ENCODE results near the gene C1orf35.

- no peak for TF ChIP-seq TEAD4 (IDR thresholded peaks at IDR 0.05)
- TF ChIP-seq YY1 (IDR thresholded peaks at IDR 0.05; ENCODE audit: low read depth), result no peak
- no peak for TF ChIP-seq EP300 (IDR thresholded peaks at IDR 0.05; ENCODE audit: borderline replicate concordance)
- no peak for TF ChIP-seq REST (IDR thresholded peaks at IDR 0.05; ENCODE audit: low read depth)
- no peak for TF ChIP-seq ZBTB7A (IDR thresholded peaks at IDR 0.05; ENCODE audit: low read depth)
- TF ChIP-seq MAX (IDR thresholded peaks at IDR 0.05), result no peak
- TF ChIP-seq EGR1 (IDR thresholded peaks at IDR 0.05), result no peak
These were observed 8.0 kb downstream of the C1orf35 start for GRCh38 chr1:228095161-228095560.

Measured in Ishikawa (cell line).